ENCODE results near the gene SLC6A5. TPM values are rescaled to one million over a fixed set of nuclear protein-coding genes. Genes with fewer than 3 reads are reported as not detected.
A peak's percentile ranks its signal among the peaks of the same experiment; 100 is the strongest.

SLC6A5 gene
- total RNA-seq, 3 donors from 2014 or later = not detected

GRCh38 chr11:20604295-20604803 lies 4.9 kb downstream of the SLC6A5 start:
- H3K27me3 Mint-ChIP-seq (ENCODE audit: low read depth) = peaks cover 91% of the 10 kb centered on the region
- ATAC-seq = no peak
- no peak for DNase-seq
- H3K4me3 Mint-ChIP-seq = no peak overlapping the region
- no peaks in the 10 kb centered on the region for H3K36me3 Mint-ChIP-seq (ENCODE audit: insufficient read depth)
- H3K4me1 Mint-ChIP-seq (ENCODE audit: low read depth) = no peaks in the 10 kb centered on the region
- no peaks in the 10 kb centered on the region for H3K9me3 Mint-ChIP-seq

GRCh38 chr11:20604864-20605601 lies 5.6 kb downstream of the SLC6A5 start:
- DNase-seq = no peak
- Mint-ChIP-seq H3K4me3 (no peak overlapping the region), H3K27me3 (ENCODE audit: low read depth) (peaks cover 89% of the 10 kb centered on the region), H3K9me3 (no peaks in the 10 kb centered on the region), H3K4me1 (ENCODE audit: low read depth) (peaks cover 1% of the 10 kb centered on the region), H3K36me3 (ENCODE audit: insufficient read depth) (no peaks in the 10 kb centered on the region)
- no peak for ATAC-seq

- Mint-ChIP-seq H3K4me1 (ENCODE audit: low read depth) (peaks cover 4% of the 10 kb centered on the region), H3K4me3 (no peak overlapping the region), H3K27me3 (ENCODE audit: low read depth) (peaks cover 89% of the 10 kb centered on the region), H3K9me3 (no peaks in the 10 kb centered on the region), H3K36me3 (ENCODE audit: insufficient read depth) (no peaks in the 10 kb centered on the region)
- ATAC-seq (no peak), DNase-seq (no peak)
These were observed 6.2 kb downstream of the SLC6A5 start for GRCh38 chr11:20605602-20606091.

DNA sequence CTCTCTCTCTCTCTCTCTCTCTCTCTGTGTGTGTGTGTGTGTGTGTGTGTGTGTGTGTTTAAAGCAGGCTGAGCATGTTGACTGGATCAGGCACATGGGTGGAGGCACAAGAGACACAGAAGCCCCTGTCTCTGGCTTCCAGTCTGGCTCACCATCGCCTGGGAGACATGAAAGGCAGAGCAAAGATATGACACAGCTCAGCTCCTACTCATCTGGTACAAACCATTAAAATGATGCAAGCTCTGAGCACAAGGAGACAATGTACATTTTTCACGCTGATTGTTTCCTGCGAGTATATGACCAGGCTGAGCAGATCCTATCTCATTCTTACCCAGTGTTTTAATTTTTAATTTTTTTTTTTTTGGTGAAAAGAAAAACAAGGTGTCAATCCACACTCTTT lies 9.5 kb downstream of the SLC6A5 start:
- H3K4me1 Mint-ChIP-seq (ENCODE audit: low read depth) = peaks cover 4% of the 10 kb centered on the region
- ATAC-seq = no peak
- no peaks in the 10 kb centered on the region for H3K36me3 Mint-ChIP-seq (ENCODE audit: insufficient read depth)

DNA sequence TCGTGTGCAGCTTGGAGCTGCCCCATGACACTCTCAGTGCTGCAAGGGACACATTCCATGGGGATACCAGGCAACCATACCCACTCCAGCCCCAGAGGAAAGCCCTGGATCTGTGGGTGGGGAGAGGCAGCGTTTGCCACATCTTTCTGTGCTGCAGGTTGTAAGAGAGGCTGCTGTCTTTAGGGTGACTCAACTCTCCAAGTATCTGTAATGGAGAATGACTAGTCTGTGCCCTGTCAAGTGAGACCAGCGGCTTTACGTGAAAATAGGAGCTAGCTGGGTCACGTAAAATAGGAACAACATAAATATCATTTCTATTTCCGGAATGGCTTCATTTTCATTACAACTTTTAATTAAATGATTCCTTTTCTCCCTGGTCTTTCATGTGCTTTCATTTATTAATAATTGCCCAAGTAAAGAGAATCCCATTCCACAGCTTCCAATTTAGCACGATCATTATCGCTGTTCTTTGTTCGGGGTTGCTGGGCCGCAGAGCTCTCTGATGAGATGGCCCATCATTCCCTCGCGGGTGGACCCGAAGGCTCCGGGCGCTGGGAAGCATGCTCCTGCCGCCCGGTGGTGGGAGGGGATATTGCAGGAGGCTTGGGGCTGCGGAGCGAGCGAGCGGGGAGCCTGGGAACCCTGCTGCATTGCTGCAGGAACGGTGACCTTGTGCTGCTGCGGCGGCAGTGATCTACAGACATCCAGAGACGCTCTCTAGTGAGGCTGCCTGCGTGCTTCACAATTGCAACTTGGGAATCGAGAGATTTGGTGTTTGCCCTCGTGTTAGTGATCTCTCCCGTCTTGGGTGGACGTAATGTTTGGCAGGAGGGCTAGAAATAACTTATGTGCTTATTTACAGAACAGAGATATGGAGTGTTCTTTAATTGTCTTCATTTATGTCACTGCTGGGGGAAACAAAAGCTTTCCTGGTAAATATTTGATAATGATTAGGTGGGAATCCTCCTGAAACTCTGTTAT lies 10.6 kb downstream of the SLC6A5 start:
- DNase-seq = peak; percentile 23
- Mint-ChIP-seq H3K36me3 (ENCODE audit: insufficient read depth) (no peaks in the 10 kb centered on the region), H3K4me1 (ENCODE audit: low read depth) (peaks cover 4% of the 10 kb centered on the region), H3K4me3 (no peak overlapping the region), H3K9me3 (no peaks in the 10 kb centered on the region), H3K27me3 (ENCODE audit: low read depth) (peaks cover 72% of the 10 kb centered on the region)
- ATAC-seq = peak; percentile 67 to 83

More for the DNA sequence above, 9.5 kb downstream of the SLC6A5 start:
- Mint-ChIP-seq H3K27me3 (ENCODE audit: low read depth) (peaks cover 77% of the 10 kb centered on the region), H3K4me3 (no peak overlapping the region), H3K9me3 (no peaks in the 10 kb centered on the region)
- DNase-seq = no peak

GRCh38 chr11:20610825-20611224 lies 11.4 kb downstream of the SLC6A5 start:
- Mint-ChIP-seq H3K36me3 (ENCODE audit: insufficient read depth) (no peaks in the 10 kb centered on the region), H3K4me3 (no peak overlapping the region), H3K4me1 (ENCODE audit: low read depth) (peaks cover 4% of the 10 kb centered on the region), H3K27me3 (ENCODE audit: low read depth) (peaks cover 68% of the 10 kb centered on the region), H3K9me3 (no peaks in the 10 kb centered on the region)
- DNase-seq = no peak
- no peak for ATAC-seq

- H3K36me3 Mint-ChIP-seq (ENCODE audit: insufficient read depth) = no peaks in the 10 kb centered on the region
- no peak for DNase-seq
- H3K9me3 Mint-ChIP-seq = no peaks in the 10 kb centered on the region
- H3K27me3 Mint-ChIP-seq (ENCODE audit: low read depth) = peaks cover 62% of the 10 kb centered on the region
- no peak for ATAC-seq
- H3K4me1 Mint-ChIP-seq (ENCODE audit: low read depth) = peaks cover 4% of the 10 kb centered on the region
- H3K4me3 Mint-ChIP-seq = no peak overlapping the region
These were observed 12.0 kb downstream of the SLC6A5 start for GRCh38 chr11:20611445-20611844.

- Mint-ChIP-seq H3K4me3 (no peak overlapping the region), H3K9me3 (no peaks in the 10 kb centered on the region), H3K4me1 (ENCODE audit: low read depth) (peaks cover 4% of the 10 kb centered on the region), H3K36me3 (ENCODE audit: insufficient read depth) (no peaks in the 10 kb centered on the region), H3K27me3 (ENCODE audit: low read depth) (peaks cover 61% of the 10 kb centered on the region)
- DNase-seq (no peak), ATAC-seq (no peak)
These were observed 12.5 kb downstream of the SLC6A5 start for GRCh38 chr11:20611892-20612291.

DNA sequence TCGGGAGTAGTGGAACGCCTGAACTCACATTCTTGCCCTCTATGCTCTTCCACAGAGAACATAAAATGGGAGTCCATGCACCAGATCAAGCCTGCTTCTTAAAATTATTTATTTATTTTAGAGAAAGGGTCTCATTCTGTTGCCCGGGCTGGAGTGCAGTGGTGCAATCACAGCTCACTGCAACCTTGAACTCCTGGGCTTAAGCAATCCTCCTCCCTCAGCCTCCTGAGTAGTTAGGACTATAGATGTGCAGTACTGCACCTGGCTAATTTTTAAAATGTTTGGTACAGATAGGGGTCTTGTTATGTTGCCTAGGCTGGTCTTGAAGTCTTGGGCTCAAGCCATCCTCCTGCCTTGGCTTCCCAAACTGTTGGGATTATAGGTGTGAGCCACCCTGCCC lies 13.0 kb downstream of the SLC6A5 start:
- ATAC-seq (no peak), DNase-seq (no peak)
- Mint-ChIP-seq H3K9me3 (no peaks in the 10 kb centered on the region), H3K4me3 (no peak overlapping the region), H3K4me1 (ENCODE audit: low read depth) (peaks cover 4% of the 10 kb centered on the region), H3K27me3 (ENCODE audit: low read depth) (peaks cover 56% of the 10 kb centered on the region), H3K36me3 (ENCODE audit: insufficient read depth) (no peaks in the 10 kb centered on the region)

GRCh38 chr11:20616920-20617319 lies 17.5 kb downstream of the SLC6A5 start:
- Mint-ChIP-seq H3K27me3 (ENCODE audit: low read depth) (peaks cover 29% of the 10 kb centered on the region), H3K9me3 (no peaks in the 10 kb centered on the region), H3K36me3 (ENCODE audit: insufficient read depth) (no peaks in the 10 kb centered on the region), H3K4me3 (no peak overlapping the region), H3K4me1 (ENCODE audit: low read depth) (no peaks in the 10 kb centered on the region)
- no peak for DNase-seq
- no peak for ATAC-seq

GRCh38 chr11:20617346-20618005 lies 18.1 kb downstream of the SLC6A5 start:
- H3K4me3 Mint-ChIP-seq = no peak overlapping the region
- no peak for ATAC-seq
- H3K36me3 Mint-ChIP-seq (ENCODE audit: insufficient read depth) = no peaks in the 10 kb centered on the region
- no peak for DNase-seq
- H3K9me3 Mint-ChIP-seq = no peaks in the 10 kb centered on the region
- peaks cover 25% of the 10 kb centered on the region for H3K27me3 Mint-ChIP-seq (ENCODE audit: low read depth)
- no peaks in the 10 kb centered on the region for H3K4me1 Mint-ChIP-seq (ENCODE audit: low read depth)

DNA sequence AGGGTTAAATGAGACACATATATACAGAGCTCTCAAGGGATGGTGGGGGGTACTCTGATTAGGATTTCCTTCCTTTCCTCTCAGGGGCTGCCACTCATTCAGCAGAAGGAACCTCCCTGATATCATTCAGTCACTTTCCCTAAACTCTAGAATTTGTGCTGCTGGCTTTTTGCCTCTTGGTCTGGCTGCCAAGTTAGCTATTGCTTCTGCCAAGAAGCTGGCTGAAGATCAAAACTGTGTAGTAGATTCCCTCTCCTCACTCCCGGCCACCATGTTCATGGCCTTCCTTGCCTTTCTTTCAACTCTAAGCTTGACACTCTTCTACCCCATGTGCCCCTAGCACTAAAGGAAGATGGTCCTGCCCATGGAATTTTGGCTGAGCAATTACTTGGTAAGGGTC lies 18.7 kb downstream of the SLC6A5 start:
- no peak overlapping the region for H3K4me3 Mint-ChIP-seq

GRCh38 chr11:20620988-20621387 lies 21.6 kb downstream of the SLC6A5 start:
- peaks cover 14% of the 10 kb centered on the region for H3K27me3 Mint-ChIP-seq (ENCODE audit: low read depth)
- no peaks in the 10 kb centered on the region for H3K9me3 Mint-ChIP-seq
- ATAC-seq (no peak), DNase-seq (no peak)
- no peak overlapping the region for H3K4me3 Mint-ChIP-seq
- H3K4me1 Mint-ChIP-seq (ENCODE audit: low read depth) = no peaks in the 10 kb centered on the region
- H3K36me3 Mint-ChIP-seq (ENCODE audit: insufficient read depth) = no peaks in the 10 kb centered on the region

More for the DNA sequence above, 18.7 kb downstream of the SLC6A5 start:
- Mint-ChIP-seq H3K4me1 (ENCODE audit: low read depth) (no peaks in the 10 kb centered on the region), H3K9me3 (no peaks in the 10 kb centered on the region), H3K27me3 (ENCODE audit: low read depth) (peaks cover 23% of the 10 kb centered on the region), H3K36me3 (ENCODE audit: insufficient read depth) (no peaks in the 10 kb centered on the region)
- ATAC-seq = no peak
- no peak for DNase-seq

GRCh38 chr11:20621679-20622078 lies 22.3 kb downstream of the SLC6A5 start:
- Mint-ChIP-seq H3K9me3 (no peaks in the 10 kb centered on the region), H3K27me3 (ENCODE audit: low read depth) (peaks cover 16% of the 10 kb centered on the region), H3K4me1 (ENCODE audit: low read depth) (no peaks in the 10 kb centered on the region), H3K4me3 (no peak overlapping the region), H3K36me3 (ENCODE audit: insufficient read depth) (no peaks in the 10 kb centered on the region)
- DNase-seq (no peak), ATAC-seq (no peak)
